HepG2 (cell line): ENCODE results near the gene MOAP1. TPM values are rescaled to one million over a fixed set of nuclear protein-coding genes. Genes with fewer than 3 reads are reported as not detected.

Source experiments
- ATAC-seq: fragments of 200-7000 bp; cut with Tn5 transposase; 3 replicates; pipeline ENCODE4 v1.9.1; 2020; ENCODE audit warnings: mild to moderate bottlenecking, moderate library complexity
- BruUV-seq: library from RNA; stranded (reverse); fragments of 400-500 nt; replicated peaks from 2 replicates; lab custom pipeline; 2021; lab: Mats Ljungman, UMichigan
- CTCF ChIA-PET: fragments of 300-600 bp; formaldehyde crosslinking; extraction: SDS; loops from one replicate; lab custom pipeline; 2021; ENCODE audit warnings: low total read pairs, inconsistent platforms, low intra/inter-chr PET ratio; lab: Yijun Ruan, JAX
- POLR2A ChIA-PET: fragments of 350-600 bp; sonication (Branson Sonifier 250); formaldehyde crosslinking; loops from one replicate; lab custom pipeline; 2020; ENCODE audit warnings: antibody characterized with exemption, inconsistent platforms; lab: Yijun Ruan, JAX
- DNase-seq: peaks from one replicate; pipeline ENCODE4 v3.0.0-alpha.2; 2015; ENCODE audit warnings: low spot score
- FAIRE-seq: peaks from 3 replicates; lab custom pipeline; 2011; peaks lifted over from hg19 to GRCh38; lab: Jason Lieb, UNC
- H2AFZ ChIP-seq: one replicate; pipeline ENCODE4 v1.6.1; 2011; ENCODE audit warnings: low read length, inconsistent platforms
- H3K27ac ChIP-seq: fragments of 300-600 bp; 3 replicates; pipeline ENCODE4 v1.8.0; 2011; ENCODE audit warnings: mixed run types, mild to moderate bottlenecking, mixed read lengths, low read length, inconsistent platforms; ENCODE audit not compliant: insufficient read depth; ENCODE audit errors: extremely low read length
- H3K27me3 ChIP-seq, 2 experiments: fragments of 200-600 bp in 1 of 2; 2 replicates in 1 of 2; 3 replicates in 1 of 2; pipeline versions ENCODE4 v1.6.0 to v1.8.0; 2011; ENCODE audit warnings: low read length in 2 of 2, mild to moderate bottlenecking in 2 of 2, moderate library complexity in 2 of 2, inconsistent platforms in 1 of 2; ENCODE audit not compliant: insufficient read depth in 2 of 2, control insufficient read depth in 1 of 2
- H3K36me3 ChIP-seq, 2 experiments: fragments of 200-600 bp in 1 of 2; replicated peaks in 1 of 2; 2 replicates in 1 of 2; 3 replicates in 1 of 2; pipeline versions ENCODE4 v1.5.1 to v1.8.0; 2011; ENCODE audit warnings: low read length in 2 of 2, inconsistent platforms in 1 of 2; ENCODE audit not compliant: insufficient read depth in 2 of 2, control insufficient read depth in 1 of 2
- H3K4me1 ChIP-seq: 2 replicates; pipeline ENCODE4 v1.5.1; 2012; ENCODE audit warnings: low read length, inconsistent platforms; ENCODE audit not compliant: insufficient read depth
- H3K4me2 ChIP-seq: 2 replicates; pipeline ENCODE4 v1.6.0; 2011; ENCODE audit warnings: low read depth, low read length, inconsistent platforms
- H3K4me3 ChIP-seq, 3 experiments: fragments of 200-600 bp in 1 of 3; sonication (generic), shearing (Covaris generic) in 1 of 3; replicated peaks in 1 of 3; 2 replicates each; pipeline ENCODE4 v1.5.1; 2011 to 2016; ENCODE audit warnings: low read length in 3 of 3, inconsistent platforms in 2 of 3, low read depth in 2 of 3, mild to moderate bottlenecking in 2 of 3, control low read depth in 1 of 3, mixed read lengths in 1 of 3; ENCODE audit not compliant: insufficient read depth in 1 of 3
- H3K79me2 ChIP-seq: one replicate; pipeline ENCODE4 v1.6.1; 2011; ENCODE audit warnings: low read length, inconsistent platforms; ENCODE audit not compliant: insufficient read depth
- H3K9ac ChIP-seq: 2 replicates; pipeline ENCODE4 v1.6.0; 2011; ENCODE audit warnings: mild to moderate bottlenecking, low read depth, low read length, inconsistent platforms; ENCODE audit not compliant: insufficient read depth
- H3K9me3 ChIP-seq: 2 replicates; pipeline ENCODE4 v1.5.1; 2012; ENCODE audit warnings: mild to moderate bottlenecking, low read length
- H4K20me1 ChIP-seq: 2 replicates; pipeline ENCODE4 v1.6.0; 2011; ENCODE audit warnings: inconsistent platforms, mild to moderate bottlenecking, low read length, moderate library complexity; ENCODE audit not compliant: insufficient read depth
- DRAP1 ChIP-seq: IDR thresholded peaks from 2 replicates; pipeline ENCODE4 v1.6.1; 2016; ENCODE audit warnings: missing genetic modification reagents, missing compliant biosample characterization
- EP300 ChIP-seq, 3 experiments: sonication (generic) in 1 of 3; formaldehyde crosslinking in 1 of 3; IDR thresholded peaks; 2 replicates each; pipeline versions ENCODE4 v1.5.1 to v1.6.1; 2011 to 2020; ENCODE audit warnings: low read depth in 2 of 3, low read length in 2 of 3, borderline replicate concordance in 1 of 3, improper control_type of control experiment in 1 of 3, mild to moderate bottlenecking in 1 of 3, missing genetic modification reagents in 1 of 3, moderate library complexity in 1 of 3
- KAT8 ChIP-seq: IDR thresholded peaks from 2 replicates; pipeline ENCODE4 v1.6.1; 2016; ENCODE audit warnings: missing genetic modification reagents, missing compliant biosample characterization
- KDM5B ChIP-seq: sonication (generic); formaldehyde crosslinking; IDR thresholded peaks from 2 replicates; pipeline ENCODE4 v1.4.0; 2020; ENCODE audit warnings: missing genetic modification reagents, mild to moderate bottlenecking, borderline replicate concordance
- KLF6 ChIP-seq: IDR thresholded peaks from 2 replicates; pipeline ENCODE4 v1.8.0; 2016; ENCODE audit warnings: missing biosample characterization, missing genetic modification reagents
- MXD3 ChIP-seq: IDR thresholded peaks from 2 replicates; pipeline ENCODE4 v1.6.1; 2016; ENCODE audit warnings: mild to moderate bottlenecking, missing biosample characterization, missing genetic modification reagents
- PITX1 ChIP-seq: sonication (generic); formaldehyde crosslinking; IDR thresholded peaks from 2 replicates; pipeline ENCODE4 v1.5.1; 2020; ENCODE audit warnings: mild to moderate bottlenecking, missing genetic modification reagents
- REL ChIP-seq: sonication (generic); formaldehyde crosslinking; conservative IDR thresholded peaks from 2 replicates; pipeline ENCODE4 v1.8.0; 2022; ENCODE audit warnings: mild to moderate bottlenecking, missing genetic modification reagents, moderate library complexity
- SALL1 ChIP-seq: sonication (generic); formaldehyde crosslinking; IDR thresholded peaks from 2 replicates; pipeline ENCODE4 v1.8.0; 2022; ENCODE audit warnings: mild to moderate bottlenecking, missing genetic modification reagents
- THYN1 ChIP-seq: sonication (generic); formaldehyde crosslinking; IDR thresholded peaks from 2 replicates; pipeline ENCODE4 v1.8.1; 2023; ENCODE audit warnings: low read depth, mild to moderate bottlenecking, moderate library complexity, missing genetic modification reagents, borderline replicate concordance
- ZHX1 ChIP-seq: sonication (generic); formaldehyde crosslinking; IDR thresholded peaks from 2 replicates; pipeline ENCODE4 v1.8.1; 2022; ENCODE audit warnings: low read depth, mild to moderate bottlenecking, missing genetic modification reagents
- ZNF136 ChIP-seq: sonication (generic); formaldehyde crosslinking; IDR thresholded peaks from 2 replicates; pipeline ENCODE4 v1.8.1; 2022; ENCODE audit warnings: low read depth, mild to moderate bottlenecking, moderate library complexity, missing genetic modification reagents
- ZNF264 ChIP-seq: sonication (generic); formaldehyde crosslinking; IDR thresholded peaks from 2 replicates; pipeline ENCODE4 v1.4.0; 2020; ENCODE audit warnings: missing genetic modification reagents
- ZNF556 ChIP-seq: sonication (generic); formaldehyde crosslinking; IDR thresholded peaks from 2 replicates; pipeline ENCODE4 v1.4.0; 2020; ENCODE audit warnings: mild to moderate bottlenecking, missing genetic modification reagents, borderline replicate concordance
- ZNF670 ChIP-seq: sonication (generic); formaldehyde crosslinking; IDR thresholded peaks from 2 replicates; pipeline ENCODE4 v1.8.0; 2022; ENCODE audit warnings: mild to moderate bottlenecking, missing genetic modification reagents, borderline replicate concordance
- ZNF674 ChIP-seq: sonication (generic); formaldehyde crosslinking; IDR thresholded peaks from 2 replicates; pipeline ENCODE4 v1.5.0; 2020; ENCODE audit warnings: low read depth, mild to moderate bottlenecking, missing genetic modification reagents
- WGBS: methylation state at CpG from one replicate; pipeline ENCODE4 v1.1.6; 2017; ENCODE audit warnings: low lambda C conversion rate; 5-methylcytosine and 5-hydroxymethylcytosine counted together
- in situ Hi-C: cut with HindIII; loops from 2 replicates; pipeline ENCODE4 v1.10.0; 2017; ENCODE audit warnings: low pct_unique_long_range_greater_than_20kb; ENCODE audit not compliant: extremely low pct_ligation_motif_present
- intact Hi-C: fragments of 100-400 bp; cut with micrococcal nuclease; formaldehyde crosslinking; loops from one replicate; pipeline ENCODE4 v1.10.0; 2022; ENCODE audit not compliant: unreplicated experiment
- polyA plus RNA-seq, 8 experiments: library from polyadenylated mRNA; depleted of rRNA in 3 of 8; stranded (reverse) in 7 of 8; unstranded in 1 of 8; fragments of >200 nt; fragmentation: Illumina TruSeq in 4 of 8; extraction: Trizol in 4 of 8; gene quantifications; 2 replicates each; pipeline versions ENCODE4 v1.2.1 to v1.2.3, GENCODE V29; 2011 to 2016; ENCODE audit warnings: low read depth in 4 of 8, missing spikeins in 1 of 8, mixed read lengths in 1 of 8; ENCODE audit not compliant: insufficient read depth in 1 of 8
- total RNA-seq, 5 experiments: library from RNA; depleted of rRNA; stranded (reverse); fragments of >200 nt; fragmentation: Illumina TruSeq; extraction: Trizol; gene quantifications; 2 replicates each; pipeline ENCODE4 v1.2.3, GENCODE V29; 2016; ENCODE audit warnings: low read depth in 1 of 5
- TF ChIP-seq, protein P1 (sequence below): sonication (generic); formaldehyde crosslinking; IDR thresholded peaks from 2 replicates; pipeline ENCODE4 v1.8.0; 2022; ENCODE audit warnings: low read depth, missing genetic modification reagents

Gene MOAP1
- total and polyA plus RNA-seq, 2 of the 13 experiments (the other 11 are each of a cell fraction or from before 2014, with no cell fraction given), result 14.6 to 47.0 TPM

DNA sequence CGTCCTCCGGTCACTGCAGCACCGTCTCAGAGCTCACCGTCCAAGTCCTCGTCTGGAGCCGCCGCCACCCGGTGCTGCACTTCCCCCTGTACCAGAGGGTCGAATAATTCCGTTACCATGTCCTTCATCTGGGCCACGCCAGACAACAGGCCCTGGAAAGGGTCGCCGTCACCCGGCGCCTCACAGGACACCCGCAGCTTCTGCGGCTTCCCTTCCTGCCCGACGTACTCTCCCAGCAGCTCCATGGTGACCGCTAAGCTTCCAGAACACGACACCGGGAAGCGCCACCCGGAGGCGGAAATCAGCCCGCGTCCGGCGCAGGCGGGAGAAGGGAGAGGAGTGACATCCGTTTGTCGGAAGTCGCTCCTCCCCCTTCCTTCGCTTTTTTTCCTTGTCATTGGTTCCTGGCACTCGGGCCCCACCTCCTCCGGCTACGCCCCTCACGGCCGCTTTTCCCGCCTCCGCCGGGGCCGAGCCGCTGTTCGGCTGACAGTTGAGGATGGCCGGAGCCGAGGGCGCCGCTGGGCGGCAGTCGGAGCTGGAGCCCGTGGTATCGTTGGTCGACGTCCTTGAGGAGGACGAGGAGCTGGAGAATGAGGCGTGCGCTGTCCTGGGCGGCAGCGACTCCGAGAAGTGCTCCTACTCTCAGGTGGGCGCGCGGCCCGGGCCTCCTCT is 22.2 kb upstream of the MOAP1 start, which contains the start of the genes GON7 and UBR7:
GON7 (minus strand) TSS at position 273 of the 675 bp plus-strand sequence; CDS start at position 245, 28 bp downstream.
UBR7 (plus strand) TSS at position 464 of the 675 bp plus-strand sequence; CDS start at position 500, 36 bp downstream.
- Histone ChIP-seq H3K27ac (peak within 1 kb of the TSS; percentile 87), H3K4me1 (peaks cover 29% of the 10 kb centered on the region), H3K79me2 (peaks cover 20% of the 10 kb centered on the region), H3K9me3 (no peaks in the 10 kb centered on the region), H4K20me1 (no peaks in the 10 kb centered on the region), H3K36me3 (peaks cover under 1 to 1% of the 10 kb centered on the region in 2 experiments; a peak in 2 of 5 replicates), H3K9ac (peak within 1 kb of the TSS; percentile 85), H2AFZ (peak within 1 kb of the TSS; percentile 81), H3K27me3 (no peaks in the 10 kb centered on the region; a peak in 1 of 5 replicates), H3K4me2 (peak within 1 kb of the TSS; percentile 88), H3K4me3 (peak within 1 kb of the TSS; percentile 77 to 98 (median 92))
- DNase-seq (peak; percentile 96), FAIRE-seq (peak; percentile 81), ATAC-seq (peak; percentile 96)
- POLR2A ChIA-PET, result interaction anchor here (0.7 to 2.7 kb wide), 7 partner anchors 12 to 244 kb away, joined by 3 to 26 read pairs (median 3); partner anchors contain the start of genes LYSET and MOAP1
- intact Hi-C loops (loop anchor here (2.0 to 5.0 kb wide), 3 partner anchors 22 to 125 kb away; partner anchors contain the start of genes BTBD7, LYSET and MOAP1), in situ Hi-C loops (no loop called here)
- under 1% methylated on average over 27 of the region's 65 CpGs for WGBS
- no TSS peak for BruUV-seq
- CTCF ChIA-PET, result interaction anchor here (1.1 to 1.8 kb wide), 2 partner anchors 94 to 336 kb away, joined by 3 to 6 read pairs; no protein-coding TSS in a partner anchor
- TF ChIP-seq ZNF670 (CRISPR knock-in tag) (peak; percentile 78; the same call in 1 of the 2 replicates), ZNF136 (0 out of 2 replicates have a peak, but pooled peaks have one; percentile 77), THYN1 (CRISPR knock-in tag) (no peak), MXD3 (CRISPR knock-in tag) (peak; percentile 45; the same call in 1 of the 2 replicates), ZNF264 (CRISPR knock-in tag) (0 out of 2 replicates have a peak, but pooled peaks have one; percentile 50), KAT8 (CRISPR knock-in tag) (peak; percentile 90), EP300 (IDR thresholded peaks at IDR 0.05; ENCODE audit: low read depth in 2 of 2, low read length in 2 of 2) (0 out of 4 replicates have a peak, but pooled peaks of 1 of the 2 experiments have one; percentile 17), EP300 (CRISPR knock-in tag; IDR thresholded peaks at IDR 0.05; ENCODE audit: borderline replicate concordance) (no peak), PITX1 (CRISPR knock-in tag) (peak; percentile 28; the same call in 1 of the 2 replicates), DRAP1 (CRISPR knock-in tag) (peak; percentile 71), REL (CRISPR knock-in tag) (no peak; the same call in 1 of the 2 replicates), KLF6 (CRISPR knock-in tag) (peak; percentile 68; the same call in 1 of the 2 replicates), ZNF674 (CRISPR knock-in tag) (0 out of 2 replicates have a peak, but pooled peaks have one; percentile 62), KDM5B (peak; percentile 93), ZHX1 (CRISPR knock-in tag) (0 out of 2 replicates have a peak, but pooled peaks have one; percentile 53), SALL1 (CRISPR knock-in tag) (peak; percentile 61), ZNF556 (CRISPR knock-in tag) (peak; percentile 87; the same call in 1 of the 2 replicates)
- TF ChIP-seq, protein P1, sequence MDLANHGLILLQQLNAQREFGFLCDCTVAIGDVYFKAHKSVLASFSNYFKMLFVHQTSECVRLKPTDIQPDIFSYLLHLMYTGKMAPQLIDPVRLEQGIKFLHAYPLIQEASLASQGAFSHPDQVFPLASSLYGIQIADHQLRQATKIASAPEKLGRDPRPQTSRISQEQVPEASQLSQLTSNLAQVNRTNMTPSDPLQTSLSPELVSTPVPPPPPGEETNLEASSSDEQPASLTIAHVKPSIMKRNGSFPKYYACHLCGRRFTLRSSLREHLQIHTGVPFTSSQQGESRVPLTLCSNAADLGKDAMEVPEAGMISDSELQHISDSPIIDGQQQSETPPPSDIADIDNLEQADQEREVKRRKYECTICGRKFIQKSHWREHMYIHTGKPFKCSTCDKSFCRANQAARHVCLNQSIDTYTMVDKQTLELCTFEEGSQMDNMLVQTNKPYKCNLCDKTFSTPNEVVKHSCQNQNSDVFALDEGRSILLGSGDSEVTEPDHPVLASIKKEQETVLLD (CRISPR knock-in tag), result no peak; the same call in 1 of the 2 replicates
